HG03108 (cell line): Measurements from ENCODE around the gene ASPHD1.
"Not testable (repeated sequence)": the region's sequence is repeated elsewhere in the genome, so short reads cannot be mapped to it uniquely, and the experiment has no call there.

Source experiments
- ATAC-seq: cut with Tn5 transposase; IDR thresholded peaks from one replicate; pipeline ENCODE4 v1.9.1; 2021; ENCODE audit warnings: moderate library complexity; ENCODE audit not compliant: unreplicated experiment

ASPHD1 gene, protein sequence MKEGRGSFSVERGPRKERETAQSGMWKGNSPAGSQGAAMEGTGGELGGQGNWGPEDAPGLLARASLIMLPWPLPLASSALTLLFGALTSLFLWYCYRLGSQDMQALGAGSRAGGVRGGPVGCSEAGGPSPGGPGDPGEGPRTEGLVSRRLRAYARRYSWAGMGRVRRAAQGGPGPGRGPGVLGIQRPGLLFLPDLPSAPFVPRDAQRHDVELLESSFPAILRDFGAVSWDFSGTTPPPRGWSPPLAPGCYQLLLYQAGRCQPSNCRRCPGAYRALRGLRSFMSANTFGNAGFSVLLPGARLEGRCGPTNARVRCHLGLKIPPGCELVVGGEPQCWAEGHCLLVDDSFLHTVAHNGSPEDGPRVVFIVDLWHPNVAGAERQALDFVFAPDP

DNA sequence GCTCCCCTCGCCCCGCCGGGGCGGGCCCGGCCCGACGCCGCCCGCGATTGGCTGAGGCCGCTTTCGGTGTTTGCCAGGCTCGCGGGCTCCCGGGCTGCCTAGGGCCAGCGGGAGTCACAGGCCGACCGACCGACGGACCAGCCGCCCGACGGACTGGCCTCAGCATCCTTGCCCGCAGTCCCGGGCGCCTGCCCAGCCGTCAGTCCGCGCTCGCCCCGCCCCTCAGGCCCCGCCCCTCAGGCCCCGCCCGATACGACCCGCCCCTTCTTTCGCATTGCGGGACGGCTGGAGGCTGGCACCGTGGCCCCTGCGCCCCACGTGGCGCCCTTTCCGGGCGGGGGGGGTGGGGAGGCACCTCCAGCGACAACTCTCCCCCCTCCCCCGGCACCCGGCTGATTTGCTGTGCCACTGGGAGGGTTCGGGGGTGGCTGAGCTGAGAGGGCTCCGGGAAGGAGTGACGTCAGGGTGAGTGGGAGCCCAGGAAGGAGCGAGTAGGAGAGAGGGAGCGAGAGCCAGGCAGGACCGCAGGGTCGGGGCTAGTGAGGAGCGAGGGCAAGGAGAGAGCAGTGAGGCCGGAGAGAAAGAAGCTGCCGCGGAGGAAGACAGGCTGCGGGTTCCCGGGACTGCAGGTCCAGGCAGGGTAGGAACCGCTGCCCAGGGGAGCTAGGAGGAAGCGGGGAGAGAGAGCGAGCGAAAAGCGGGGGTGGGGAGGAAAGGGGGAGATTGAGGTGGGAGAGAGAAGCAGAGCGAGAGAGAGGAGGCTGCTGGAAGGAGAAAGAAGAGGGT is at the start of gene ASPHD1:
Gene ASPHD1, plus strand, starts transcription at position 387 of the 786 bp plus-strand sequence. CDS start 484 bp downstream, outside the sequence.
- ATAC-seq, result no peak

DNA sequence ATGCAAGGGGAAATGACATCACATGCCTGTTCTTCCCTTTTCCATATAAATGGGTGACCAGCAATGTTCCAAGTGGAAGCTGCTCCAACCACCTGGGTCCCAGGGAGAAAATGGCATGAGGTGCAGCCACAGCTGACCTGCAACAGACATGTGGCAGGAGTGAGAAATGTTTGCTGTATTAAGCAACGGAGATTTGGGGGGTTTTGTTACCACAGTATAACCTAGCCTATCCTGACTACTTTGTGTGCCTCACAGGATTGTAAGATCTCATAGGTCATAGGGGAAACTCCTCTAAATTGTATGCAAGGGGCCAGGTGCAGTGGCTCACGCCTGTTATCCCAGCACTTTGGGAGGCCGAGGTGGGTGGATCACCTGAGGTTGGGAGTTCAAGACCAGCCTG is 49.3 kb upstream of the ASPHD1 start:
- ATAC-seq, result no peak

DNA sequence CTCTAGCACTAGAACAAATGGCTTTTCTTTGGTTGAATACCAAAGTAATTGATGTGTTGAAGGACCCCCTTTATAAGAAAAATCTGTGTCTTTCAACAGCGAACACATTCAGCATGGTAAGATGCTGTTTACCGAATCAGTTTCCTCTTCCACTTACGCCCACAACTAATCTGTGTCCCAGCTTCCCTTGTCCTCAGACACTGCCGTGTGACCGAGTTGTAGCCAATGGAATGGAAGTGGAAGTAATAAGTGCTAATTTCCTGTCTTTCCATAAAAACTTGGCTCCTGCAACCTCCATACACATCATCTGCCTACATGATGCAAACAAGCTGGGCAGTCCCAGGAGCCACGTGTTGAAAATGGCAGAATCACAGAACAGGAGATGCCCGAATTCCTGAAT is 47.6 kb upstream of the ASPHD1 start:
- ATAC-seq, result no peak

DNA sequence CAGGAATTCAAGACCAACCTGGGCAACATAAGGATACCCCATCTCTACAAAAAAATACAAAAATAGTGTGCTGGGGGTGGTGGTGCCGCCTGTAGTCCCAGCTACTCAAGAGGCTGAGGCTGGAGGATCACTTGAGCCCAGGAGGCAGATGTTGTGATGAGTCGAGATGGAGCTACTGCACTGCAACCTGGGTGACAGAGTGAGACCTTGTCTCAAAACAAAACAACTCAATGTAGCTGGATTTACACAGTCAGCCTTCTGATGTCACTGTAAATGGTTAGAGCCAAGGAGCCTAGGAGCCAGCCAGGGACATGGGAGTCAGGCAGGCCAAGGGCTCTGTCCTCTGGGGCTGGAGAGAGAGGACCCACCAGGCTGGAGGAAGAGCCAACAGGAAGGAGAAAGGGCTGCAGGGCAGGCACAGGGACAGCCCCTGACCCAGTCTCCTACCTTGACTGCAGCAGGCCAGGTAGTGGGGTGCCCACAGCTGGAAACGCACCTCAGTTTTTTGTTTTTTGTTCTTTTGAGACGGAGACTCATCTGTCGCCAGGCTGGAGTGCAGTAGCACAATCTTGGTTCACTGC is 45.7 kb upstream of the ASPHD1 start:
- no peak for ATAC-seq

DNA sequence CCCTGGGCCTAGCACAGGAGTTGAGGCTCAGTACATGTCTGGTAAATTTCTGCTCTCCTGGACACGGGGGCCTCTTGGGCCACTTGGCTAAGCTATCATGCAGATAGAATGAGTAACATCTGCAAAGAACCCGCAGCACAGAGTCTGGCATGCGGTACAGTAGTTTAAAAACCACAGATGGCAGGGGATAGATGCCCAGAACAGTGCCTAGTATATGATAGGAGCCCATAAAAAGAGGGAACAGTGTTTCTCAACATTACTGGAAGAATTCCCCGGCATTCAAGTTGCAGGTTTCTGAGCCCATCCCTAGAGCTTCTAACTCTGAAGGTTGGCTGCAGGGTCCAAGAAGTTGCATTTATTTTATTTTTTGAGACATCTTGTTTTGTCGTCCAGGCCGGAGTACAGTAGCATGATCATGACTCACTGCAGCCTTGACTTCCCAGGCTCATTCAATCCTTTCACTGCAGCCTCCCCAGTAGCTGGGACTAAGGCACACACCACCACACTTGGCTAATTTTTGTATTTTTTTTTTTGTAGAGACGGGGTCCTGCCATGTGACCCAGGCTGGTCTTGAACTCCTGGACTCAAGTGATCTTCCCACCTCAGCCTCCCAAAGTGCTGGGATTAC is 43.0 kb upstream of the ASPHD1 start:
- ATAC-seq, result no peak

DNA sequence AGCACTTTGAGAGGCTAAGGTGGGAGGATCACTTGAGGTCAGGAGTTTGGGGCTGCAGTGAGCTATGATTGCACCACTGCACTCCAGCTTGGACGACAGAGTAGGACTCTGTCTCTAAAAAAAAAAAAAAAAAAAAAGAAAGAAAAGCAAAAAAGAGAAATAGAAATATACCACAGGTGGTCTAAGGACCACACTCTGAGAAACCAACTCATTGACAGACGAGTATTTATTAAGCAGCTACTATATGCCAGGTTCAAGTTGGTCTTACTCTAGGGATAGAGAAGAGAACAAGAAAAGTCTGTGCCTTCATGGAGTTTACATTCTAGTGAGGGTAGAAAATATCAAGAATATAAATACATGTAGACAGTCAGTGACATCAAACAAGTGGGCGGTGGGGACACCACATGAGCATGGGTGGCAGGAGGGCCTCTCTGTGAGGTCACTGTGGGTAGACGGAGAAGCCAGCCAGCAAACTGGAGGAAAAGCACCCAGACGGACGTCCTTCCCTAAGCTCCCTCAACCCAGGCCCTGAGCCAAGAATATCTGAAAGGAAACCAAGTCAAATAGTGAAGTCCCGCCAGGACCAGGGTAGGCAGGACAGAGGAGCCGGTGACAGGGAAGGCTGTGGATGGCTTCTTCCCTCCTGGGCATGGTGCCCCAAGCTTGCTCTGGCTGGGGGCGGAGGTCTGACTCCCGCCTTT is 42.0 kb upstream of the ASPHD1 start:
- no peak for ATAC-seq

DNA sequence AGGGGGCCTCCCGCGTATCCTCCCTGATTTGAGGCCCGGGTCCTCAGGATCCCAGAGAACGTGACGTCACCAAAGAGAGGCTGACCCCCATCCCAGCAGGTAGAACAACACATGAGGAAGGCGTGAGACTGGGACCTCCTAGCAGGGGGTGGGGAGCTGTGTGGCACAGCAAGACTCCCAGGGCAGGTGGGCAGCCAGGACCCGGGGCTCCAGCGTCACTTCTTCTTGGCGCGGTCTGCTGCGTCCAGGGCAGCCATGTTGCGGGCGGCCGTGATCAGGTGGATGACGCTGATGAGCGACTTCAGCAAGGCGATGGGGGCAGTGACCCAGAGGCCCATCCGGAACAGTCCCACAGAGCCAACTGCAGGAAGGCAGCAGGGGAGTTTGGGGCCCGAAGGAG is 41.3 kb upstream of the ASPHD1 start:
- ATAC-seq, result no peak

DNA sequence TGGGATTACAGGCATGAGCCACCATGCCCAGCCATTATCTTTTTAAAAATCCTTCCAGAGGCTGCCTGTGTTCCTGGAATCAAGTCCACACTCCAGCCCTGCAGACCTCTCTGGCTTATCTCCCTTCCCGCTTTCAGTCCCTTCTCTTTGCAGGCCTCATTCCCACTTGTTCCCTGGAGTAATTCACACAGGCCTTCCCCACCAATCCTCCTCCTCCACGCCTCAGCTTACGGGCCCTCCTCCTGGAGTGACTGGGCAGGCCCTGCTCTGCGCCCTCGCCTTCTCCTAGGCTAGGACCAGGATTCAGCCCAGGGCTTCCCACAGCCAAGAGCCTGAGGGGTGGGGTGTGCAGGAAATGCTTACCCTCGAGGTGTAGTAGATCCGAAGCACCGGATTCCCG is 40.1 kb upstream of the ASPHD1 start:
- no peak for ATAC-seq

DNA sequence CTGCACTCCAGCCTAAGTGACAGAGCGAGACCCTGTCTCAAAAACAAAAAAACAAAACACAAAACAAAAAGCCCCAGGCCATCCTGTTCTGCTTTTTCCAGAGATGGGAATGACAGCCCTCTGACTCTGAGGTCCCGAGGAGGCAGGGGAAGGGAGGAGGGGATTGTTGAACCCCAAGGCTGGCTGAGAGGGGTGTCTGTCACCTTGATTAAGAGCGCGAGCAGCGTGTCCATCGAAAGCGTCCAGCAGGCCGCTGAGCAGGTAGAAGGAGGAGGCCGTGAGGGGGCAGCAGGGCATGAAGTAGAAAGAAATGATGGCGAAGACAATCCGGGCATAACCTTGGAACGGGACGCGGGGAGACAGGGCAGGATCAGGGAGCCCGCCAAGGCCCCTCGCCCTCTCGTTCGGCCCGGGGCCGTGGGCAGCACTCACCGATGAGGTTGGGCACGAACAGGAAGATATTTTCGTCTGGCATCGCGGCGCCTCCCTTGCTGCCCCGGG is 37.9 kb upstream of the ASPHD1 start:
- peak; percentile 6 for ATAC-seq

DNA sequence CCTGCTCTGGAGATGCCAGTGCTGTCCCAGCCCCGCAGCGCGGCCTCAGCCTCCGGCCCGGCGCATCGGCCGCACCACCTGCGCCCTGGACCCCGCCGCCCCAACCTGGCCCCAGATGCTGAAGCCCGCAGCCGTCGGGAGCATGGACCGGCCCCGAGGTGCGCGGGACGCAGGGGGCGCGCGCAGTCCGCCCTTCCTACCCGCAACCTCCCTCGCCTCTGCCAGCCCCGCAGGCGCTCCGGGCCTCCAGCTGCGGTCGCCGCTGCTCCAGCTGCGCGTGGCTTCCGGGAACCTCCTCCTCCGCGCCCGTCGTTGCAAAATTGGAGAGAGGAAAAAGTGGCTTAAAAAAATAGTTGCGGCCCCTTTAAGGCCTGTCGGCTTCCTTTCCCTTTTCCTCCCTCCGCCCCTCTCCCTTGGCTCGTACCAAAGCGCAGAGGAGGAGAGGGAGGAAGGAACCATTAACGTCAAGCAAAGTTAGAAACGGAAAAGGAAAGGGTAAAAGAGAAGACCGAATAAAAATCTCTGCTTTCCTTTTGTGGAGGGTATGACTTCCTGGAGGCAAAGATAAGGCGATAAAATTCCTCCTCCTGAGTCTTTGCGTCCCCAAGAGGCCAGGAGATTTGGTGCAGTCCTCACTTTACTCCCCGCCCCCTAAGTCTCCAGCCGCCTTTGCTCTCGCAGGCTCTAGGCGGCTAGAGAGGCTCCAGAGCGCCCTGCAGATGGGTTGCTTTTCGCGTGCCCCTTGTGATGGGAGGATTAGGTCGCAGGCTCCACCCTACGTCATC is 37.2 kb upstream of the ASPHD1 start, which contains the start of gene CDIPT:
Gene CDIPT, minus strand, starts transcription at position 343 of the 785 bp plus-strand sequence. CDS start 369 bp downstream, outside the sequence.
- ATAC-seq, result peak; percentile 91

DNA sequence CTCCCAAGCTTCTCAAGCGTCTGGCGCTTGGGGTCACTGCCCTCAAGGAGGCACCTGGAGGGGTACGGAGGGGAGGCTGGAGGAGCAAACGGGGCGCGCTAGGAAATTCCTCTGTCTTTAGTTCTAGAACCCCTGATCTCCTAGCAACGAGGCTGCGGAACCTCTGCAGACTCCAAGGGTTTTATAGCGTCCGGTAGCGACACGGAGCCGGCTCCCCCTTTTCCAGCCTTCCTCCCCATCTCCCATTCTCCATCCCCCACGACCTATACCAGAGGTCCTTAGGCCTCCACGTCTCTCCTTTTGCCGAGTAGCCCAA is 36.7 kb upstream of the ASPHD1 start:
- no peak for ATAC-seq

DNA sequence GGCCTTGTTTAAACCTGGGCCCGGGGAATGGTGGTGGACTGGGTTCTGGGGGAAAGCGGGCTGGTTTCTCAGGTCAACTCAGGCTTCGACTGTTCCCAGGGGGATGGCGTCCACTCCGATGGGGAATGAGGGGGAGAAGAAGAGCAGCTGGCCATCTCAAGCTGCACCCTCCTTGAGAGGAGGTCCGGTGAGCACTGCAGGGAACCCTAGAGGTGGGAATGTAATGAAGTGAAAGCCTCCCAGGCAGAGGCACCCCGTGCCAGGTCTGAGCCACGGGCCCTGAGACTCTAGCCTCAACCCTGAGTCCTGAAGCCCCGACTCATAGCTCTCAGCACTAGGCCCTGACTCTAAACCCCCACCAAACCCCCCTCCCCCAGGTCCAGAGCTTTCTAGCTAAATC is 36.1 kb upstream of the ASPHD1 start:
- no peak for ATAC-seq

DNA sequence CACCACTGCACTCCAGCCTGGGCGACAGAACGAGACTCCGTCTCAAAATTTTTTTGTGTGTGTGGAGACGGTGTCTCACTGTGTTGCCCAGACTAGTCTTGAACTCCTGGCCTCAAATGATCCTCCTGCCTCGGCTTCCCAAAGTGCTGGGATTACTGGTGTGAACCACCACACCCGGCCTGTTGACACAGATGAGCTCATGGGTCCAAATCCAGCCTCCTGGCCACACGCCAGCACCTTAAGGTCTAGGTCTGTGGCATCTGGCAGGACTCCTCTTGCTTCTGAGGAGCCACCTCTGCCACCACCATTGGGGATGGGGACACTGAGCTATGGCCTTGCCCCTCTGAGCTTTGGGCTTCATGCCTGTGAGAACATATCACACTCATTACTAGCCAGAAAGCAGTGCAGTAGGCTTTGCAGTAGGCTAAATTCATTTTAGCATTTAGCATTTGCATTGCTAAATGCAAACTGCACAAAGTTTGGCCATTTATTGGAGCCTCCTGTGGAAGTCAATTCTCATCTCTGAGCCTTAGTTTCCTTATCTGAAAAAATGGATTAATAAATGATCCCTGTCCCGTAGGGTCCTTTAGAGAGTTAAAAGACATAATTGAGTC is 31.8 kb upstream of the ASPHD1 start:
- no peak for ATAC-seq

DNA sequence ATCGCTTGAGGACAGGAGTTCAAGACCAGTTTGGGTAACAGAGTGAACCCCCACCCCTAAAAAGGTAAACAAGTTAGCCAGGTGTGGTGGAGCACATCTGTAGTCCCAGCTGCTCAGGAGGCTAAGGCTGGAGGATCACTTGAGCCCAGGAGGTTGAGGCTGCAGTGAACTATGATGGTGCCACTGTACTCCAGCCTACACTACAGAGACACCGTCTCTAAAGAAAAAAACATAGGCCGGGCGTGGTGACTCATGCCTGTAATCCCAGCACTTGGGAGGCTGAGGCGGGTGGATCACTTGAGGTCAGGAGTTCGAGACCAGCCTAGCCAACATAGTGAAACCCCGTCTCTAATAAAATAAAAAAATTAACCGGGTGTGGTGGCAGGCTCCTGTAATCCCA is 31.2 kb upstream of the ASPHD1 start:
- not testable (repeated sequence) for ATAC-seq

DNA sequence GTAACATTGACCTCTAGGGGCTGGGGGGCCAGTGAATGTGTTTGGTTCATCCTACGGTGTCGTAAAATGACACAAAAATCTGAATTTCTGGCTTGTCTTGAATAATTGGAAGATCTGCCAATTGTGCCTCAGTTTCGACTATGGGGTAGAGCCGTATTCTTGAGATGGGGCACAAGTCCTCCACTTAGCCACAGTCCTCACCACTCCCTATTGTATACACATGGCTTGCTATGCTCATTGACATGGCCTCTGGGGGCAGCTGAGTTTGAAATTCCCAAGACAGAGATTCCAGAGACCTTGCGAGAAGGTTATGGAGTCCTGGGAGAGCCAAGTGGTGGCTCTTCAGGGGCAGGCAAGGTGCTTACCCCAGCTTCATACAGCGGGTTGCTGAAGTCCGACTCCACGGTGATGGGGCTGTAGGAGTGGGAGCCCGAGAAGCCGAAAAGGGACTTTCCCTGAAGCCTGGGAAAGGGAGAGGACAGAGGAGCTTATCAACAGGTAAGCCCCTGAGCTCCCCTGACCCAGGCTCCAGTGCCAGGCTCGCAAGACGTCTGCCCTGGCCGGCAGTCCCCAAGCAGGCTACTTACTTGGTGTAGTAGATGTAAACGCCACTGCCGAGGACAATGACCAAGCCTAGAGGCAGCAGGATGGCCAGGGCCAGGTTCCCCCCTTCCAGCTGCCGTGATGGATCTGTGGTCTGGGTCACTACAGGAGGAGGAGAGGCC is 28.3 kb upstream of the ASPHD1 start:
- ATAC-seq, result no peak

DNA sequence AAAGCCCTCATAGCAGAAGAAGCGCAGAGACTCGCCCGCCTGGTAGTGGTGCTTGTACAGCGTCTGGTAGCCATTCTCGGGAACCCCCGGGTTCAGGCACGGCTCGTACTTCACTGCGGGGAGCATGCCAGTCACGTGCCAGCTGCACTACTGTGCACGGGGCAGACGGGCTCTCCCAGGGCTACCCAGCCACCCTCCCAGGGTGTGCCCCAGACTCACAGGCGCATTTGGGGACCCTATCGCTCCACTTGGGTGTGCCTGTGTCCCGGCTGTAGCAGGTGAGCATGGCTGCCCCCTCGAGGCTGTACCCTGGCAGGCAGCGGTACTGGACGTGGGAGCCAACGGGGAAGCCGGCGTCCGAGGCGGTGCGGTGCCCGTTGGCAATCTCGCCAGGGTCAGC is 27.0 kb upstream of the ASPHD1 start:
- ATAC-seq, result no peak

DNA sequence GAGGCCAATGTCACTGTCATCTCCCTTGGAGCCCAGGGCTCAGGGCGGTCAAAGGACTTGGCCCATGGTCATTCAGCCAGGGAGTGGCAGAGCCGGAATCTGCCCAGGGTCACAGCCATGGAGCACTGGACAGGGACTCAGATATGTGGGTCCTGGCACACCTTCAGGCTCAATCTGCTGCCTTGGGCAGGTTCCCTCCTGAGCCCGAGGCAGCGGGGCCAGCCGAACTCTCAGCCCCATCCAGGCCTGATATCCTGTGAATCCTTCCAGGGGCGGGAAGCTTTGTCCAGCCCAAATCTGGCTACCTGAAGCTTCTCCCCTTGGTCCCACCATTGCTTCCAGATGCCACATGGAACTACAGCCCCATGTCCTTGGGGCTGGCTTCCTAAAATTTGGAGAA is 25.1 kb upstream of the ASPHD1 start:
- no peak for ATAC-seq

DNA sequence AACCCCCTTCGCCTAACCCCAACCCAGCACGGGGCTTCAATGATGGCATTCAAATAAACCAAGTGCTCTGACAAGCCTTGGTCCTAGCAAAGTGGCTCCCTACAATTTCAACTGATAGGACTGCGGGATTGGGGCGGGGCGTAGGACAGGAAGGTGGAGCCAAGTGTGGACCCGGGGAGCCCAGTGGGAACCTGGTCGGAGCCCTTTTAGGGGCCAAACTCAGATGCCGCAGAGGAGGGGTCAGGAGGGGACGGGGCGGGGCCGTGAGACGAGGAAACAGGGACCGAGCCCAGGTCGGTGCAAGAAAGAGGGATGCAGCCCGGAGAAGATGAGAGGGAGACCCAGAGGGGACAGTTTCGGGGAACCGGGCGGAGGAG is 24.1 kb upstream of the ASPHD1 start:
- ATAC-seq, result no peak
